ENCODE results near the gene HIVEP3. TPM values are rescaled to one million over a fixed set of nuclear protein-coding genes. Genes with fewer than 3 reads are reported as not detected.

HIVEP3 gene
- total RNA-seq, 2 experiments from 2014 or later: 19.4 to 21.3 TPM

DNA sequence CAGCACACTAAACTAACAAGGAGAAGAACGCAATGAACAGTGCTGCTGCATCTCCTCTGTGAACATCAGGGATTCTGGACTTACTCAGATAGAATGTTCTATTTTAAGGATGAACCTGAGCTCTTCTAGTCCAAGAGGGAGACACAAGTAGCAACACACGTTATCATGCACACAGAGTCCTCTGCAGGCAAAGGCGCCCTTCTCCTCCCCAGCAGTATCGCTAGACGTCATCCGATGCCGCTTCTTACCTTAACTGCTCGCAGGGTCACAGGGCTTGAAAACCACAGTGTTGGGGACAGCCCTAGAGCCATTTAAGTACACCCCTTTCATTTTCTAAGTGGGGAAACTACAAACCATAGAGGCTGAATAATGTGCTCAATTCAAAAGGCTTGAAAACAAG, 74.5 kb downstream of the HIVEP3 start:
- Mint-ChIP-seq H3K36me3 (peaks cover 5% of the 10 kb centered on the region), H3K4me1 (peaks cover 30% of the 10 kb centered on the region), H3K9me3 (no peaks in the 10 kb centered on the region), H3K27me3 (no peaks in the 10 kb centered on the region), H3K4me3 (no peak overlapping the region), H3K27ac (no peak overlapping the region)
- DNase-seq: no peak

- Mint-ChIP-seq H3K36me3 (peaks cover 2% of the 10 kb centered on the region), H3K4me1 (peaks cover 24% of the 10 kb centered on the region), H3K4me3 (no peak overlapping the region), H3K9me3 (no peaks in the 10 kb centered on the region), H3K27ac (no peak overlapping the region), H3K27me3 (no peaks in the 10 kb centered on the region)
- no peak for DNase-seq
These were observed 75.5 kb downstream of the HIVEP3 start for GRCh38 chr1:41842993-41843755.

DNA sequence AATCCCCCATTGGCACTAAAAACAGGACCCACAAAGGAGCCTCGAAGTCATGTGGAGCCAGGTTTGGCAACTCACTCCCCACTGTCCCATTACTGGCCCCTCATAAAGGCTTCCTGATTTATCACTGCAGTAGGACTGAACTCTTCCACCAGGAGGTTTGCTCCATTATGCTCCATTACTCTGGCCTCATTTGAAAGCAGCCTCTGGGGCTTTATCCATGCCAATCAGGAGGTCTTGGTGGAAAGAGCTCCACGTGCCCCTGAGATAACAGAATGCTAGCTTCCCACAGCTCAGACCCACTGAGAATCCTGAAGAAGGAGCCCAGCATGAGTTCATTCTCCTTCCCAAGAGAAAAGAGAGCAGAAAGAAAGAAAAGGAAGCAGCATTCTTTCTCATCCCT, 76.4 kb downstream of the HIVEP3 start:
- peaks cover under 1% of the 10 kb centered on the region for H3K36me3 Mint-ChIP-seq
- H3K9me3 Mint-ChIP-seq: no peaks in the 10 kb centered on the region
- no peak overlapping the region for H3K27ac Mint-ChIP-seq
- no peaks in the 10 kb centered on the region for H3K27me3 Mint-ChIP-seq
- DNase-seq: no peak
- no peak overlapping the region for H3K4me3 Mint-ChIP-seq
- H3K4me1 Mint-ChIP-seq: peaks cover 24% of the 10 kb centered on the region

DNA sequence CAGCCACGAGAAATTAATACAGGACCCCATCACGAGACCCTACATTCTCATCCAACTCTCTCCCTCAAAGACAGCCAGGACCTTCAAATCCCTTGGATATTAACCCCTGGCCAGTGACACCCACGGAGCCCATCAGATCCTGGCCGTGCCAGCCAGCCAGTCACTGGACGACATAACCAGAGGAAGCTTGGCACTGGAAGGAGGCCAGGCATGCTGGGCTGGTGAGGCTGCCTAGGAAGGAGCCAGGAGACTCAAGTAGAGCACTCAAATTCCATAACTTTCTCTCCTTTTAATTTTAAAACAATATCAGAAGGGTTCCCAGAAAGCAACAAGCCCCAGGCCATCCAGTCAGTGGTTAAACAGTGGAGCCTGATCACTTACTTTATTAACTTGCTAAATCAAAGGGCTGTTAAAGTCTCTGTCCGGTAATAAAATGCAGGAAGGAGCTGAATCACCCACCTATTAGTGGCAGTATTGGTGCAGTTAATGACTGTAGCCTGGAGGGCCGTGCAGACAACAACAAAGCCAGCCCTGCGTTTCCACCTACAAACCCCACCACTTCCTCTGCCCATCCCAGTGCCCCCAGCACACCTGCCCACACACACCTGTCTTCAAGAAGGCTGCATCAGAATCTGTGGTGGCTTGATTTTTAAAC, 78.0 kb downstream of the HIVEP3 start:
- Mint-ChIP-seq H3K9me3 (no peaks in the 10 kb centered on the region), H3K36me3 (no peaks in the 10 kb centered on the region), H3K4me1 (peaks cover 12% of the 10 kb centered on the region), H3K27ac (no peak overlapping the region), H3K4me3 (no peak overlapping the region), H3K27me3 (no peaks in the 10 kb centered on the region)
- DNase-seq: no peak

DNA sequence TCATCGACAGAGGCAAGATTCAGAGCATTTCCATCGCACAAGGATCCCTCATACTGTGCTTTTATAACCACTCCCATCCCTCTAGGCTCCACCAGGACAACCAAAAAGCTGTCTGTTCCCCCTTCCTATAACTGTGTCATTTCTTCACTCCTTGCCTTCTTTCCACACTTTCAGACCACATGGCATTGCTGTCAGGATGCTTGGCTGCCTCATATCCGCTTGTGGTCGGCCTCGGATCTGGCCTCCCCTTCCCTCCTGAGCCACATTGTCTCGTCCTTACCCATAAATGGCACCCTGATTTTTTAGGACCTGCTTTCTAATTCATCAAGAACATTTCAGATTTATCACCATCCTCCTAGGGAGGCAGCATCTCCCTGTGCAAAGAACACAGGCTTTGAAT, 80.5 kb downstream of the HIVEP3 start:
- Mint-ChIP-seq H3K9me3 (no peaks in the 10 kb centered on the region), H3K4me3 (no peak overlapping the region), H3K36me3 (no peaks in the 10 kb centered on the region), H3K4me1 (peaks cover 7% of the 10 kb centered on the region), H3K27ac (no peak overlapping the region), H3K27me3 (no peaks in the 10 kb centered on the region)
- no peak for DNase-seq

- H3K36me3 Mint-ChIP-seq: no peaks in the 10 kb centered on the region
- no peaks in the 10 kb centered on the region for H3K9me3 Mint-ChIP-seq
- H3K4me1 Mint-ChIP-seq: peaks cover 7% of the 10 kb centered on the region
- DNase-seq: no peak
- H3K27me3 Mint-ChIP-seq: no peaks in the 10 kb centered on the region
- no peak overlapping the region for H3K4me3 Mint-ChIP-seq
- no peak overlapping the region for H3K27ac Mint-ChIP-seq
These were observed 81.0 kb downstream of the HIVEP3 start for GRCh38 chr1:41837691-41838090.

DNA sequence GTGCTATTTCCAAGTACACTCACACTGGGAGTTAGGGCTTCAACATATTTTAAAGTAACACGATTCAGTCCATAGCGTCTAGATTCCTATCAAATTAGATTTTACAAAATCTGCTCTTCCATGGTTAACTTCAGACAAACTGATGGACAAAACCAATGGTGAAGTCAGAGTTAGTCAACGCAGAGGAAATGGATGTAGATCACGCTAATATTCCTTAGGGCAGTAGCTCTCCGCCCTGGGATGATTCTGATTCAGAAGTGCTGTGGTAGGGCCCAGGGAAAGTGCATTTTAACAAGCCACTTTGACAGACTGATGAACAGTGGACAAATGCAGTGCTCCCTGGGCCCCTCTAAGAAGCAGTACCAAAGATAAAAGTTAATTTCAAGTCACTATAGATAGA, 83.2 kb downstream of the HIVEP3 start:
- Mint-ChIP-seq H3K36me3 (no peaks in the 10 kb centered on the region), H3K27ac (no peak overlapping the region), H3K4me1 (peaks cover 3% of the 10 kb centered on the region), H3K27me3 (no peaks in the 10 kb centered on the region), H3K9me3 (no peaks in the 10 kb centered on the region), H3K4me3 (no peak overlapping the region)
- no peak for DNase-seq

DNA sequence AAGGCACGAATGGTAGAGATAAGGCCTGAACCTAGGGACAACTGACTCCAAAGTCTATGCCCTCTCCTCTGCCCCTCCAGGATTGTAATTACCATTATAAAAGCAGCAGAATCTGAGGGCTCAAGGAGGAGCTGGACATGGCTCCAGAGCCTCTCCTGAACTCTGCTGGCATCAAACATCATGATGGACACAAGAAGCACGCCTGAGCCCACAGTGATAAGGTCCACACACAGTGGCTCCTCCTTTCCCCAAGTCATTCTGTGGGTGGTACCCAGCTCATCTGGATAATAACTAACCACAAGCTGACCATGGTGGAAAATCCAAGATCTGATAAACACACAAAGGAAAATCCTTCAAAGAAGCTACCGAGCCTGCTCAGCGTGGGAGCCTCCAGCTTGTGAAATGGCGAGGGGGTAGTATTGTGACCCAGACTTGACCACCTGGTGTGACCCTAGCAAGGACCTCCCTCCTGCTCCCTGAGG, 85.2 kb downstream of the HIVEP3 start:
- no peak for DNase-seq
- Mint-ChIP-seq H3K36me3 (no peaks in the 10 kb centered on the region), H3K4me3 (no peak overlapping the region), H3K27me3 (no peaks in the 10 kb centered on the region), H3K4me1 (no peaks in the 10 kb centered on the region), H3K27ac (no peak overlapping the region), H3K9me3 (no peaks in the 10 kb centered on the region)

DNA sequence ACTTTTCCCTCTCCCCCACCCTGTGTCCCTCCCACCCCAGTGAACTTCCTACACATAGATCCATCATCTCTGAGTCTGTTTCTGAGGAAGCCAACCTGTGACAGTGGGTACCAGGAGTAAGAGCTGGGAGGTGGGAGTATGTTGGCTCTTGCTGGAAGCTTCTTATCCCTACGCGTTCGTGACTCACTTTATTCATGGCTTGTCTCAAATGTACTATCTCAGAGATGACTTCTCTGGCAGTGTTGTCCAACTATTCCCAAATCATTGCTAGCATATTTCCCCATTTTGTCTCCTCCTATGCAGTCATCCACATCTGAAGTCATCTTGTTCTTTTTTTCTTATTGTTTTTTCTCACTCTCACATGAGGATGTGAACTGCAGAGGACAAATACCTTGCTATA, 88.0 kb downstream of the HIVEP3 start:
- H3K4me3 Mint-ChIP-seq: no peak overlapping the region
- no peaks in the 10 kb centered on the region for H3K36me3 Mint-ChIP-seq

GRCh38 chr1:41827991-41828570, 90.6 kb downstream of the HIVEP3 start:
- H3K4me3 Mint-ChIP-seq: no peak overlapping the region
- H3K9me3 Mint-ChIP-seq: no peaks in the 10 kb centered on the region
- H3K4me1 Mint-ChIP-seq: no peaks in the 10 kb centered on the region
- H3K27me3 Mint-ChIP-seq: no peaks in the 10 kb centered on the region
- no peak for DNase-seq
- H3K27ac Mint-ChIP-seq: no peak overlapping the region
- H3K36me3 Mint-ChIP-seq: no peaks in the 10 kb centered on the region

More for the DNA sequence above, 88.0 kb downstream of the HIVEP3 start:
- no peak for DNase-seq
- Mint-ChIP-seq H3K4me1 (no peaks in the 10 kb centered on the region), H3K9me3 (no peaks in the 10 kb centered on the region), H3K27me3 (no peaks in the 10 kb centered on the region), H3K27ac (no peak overlapping the region)

GRCh38 chr1:41823471-41823870, 95.3 kb downstream of the HIVEP3 start:
- no peaks in the 10 kb centered on the region for H3K36me3 Mint-ChIP-seq
- DNase-seq: no peak
- H3K9me3 Mint-ChIP-seq: no peaks in the 10 kb centered on the region
- no peaks in the 10 kb centered on the region for H3K27me3 Mint-ChIP-seq
- no peak overlapping the region for H3K4me3 Mint-ChIP-seq
- H3K4me1 Mint-ChIP-seq: peaks cover 19% of the 10 kb centered on the region
- no peak overlapping the region for H3K27ac Mint-ChIP-seq

DNA sequence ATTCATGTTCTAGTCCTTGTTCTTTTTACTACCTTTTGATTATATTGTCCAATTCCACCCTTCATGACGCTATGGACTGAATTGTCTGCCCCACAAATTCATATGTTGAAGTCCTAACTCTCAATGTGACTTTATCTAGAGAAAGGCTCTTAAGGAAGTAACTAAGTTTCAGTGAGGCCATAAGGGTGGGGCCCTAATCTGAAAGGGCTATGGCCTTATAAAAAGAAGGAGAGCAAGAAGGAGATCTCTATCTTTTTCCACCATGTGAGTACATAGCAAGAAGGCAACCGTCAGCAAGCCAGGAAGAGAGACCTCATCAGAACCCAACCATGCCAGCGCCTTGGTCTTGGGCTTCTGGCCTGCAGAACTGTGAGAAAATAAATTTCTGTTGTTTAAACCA, 95.9 kb downstream of the HIVEP3 start:
- Mint-ChIP-seq H3K9me3 (no peaks in the 10 kb centered on the region), H3K36me3 (no peaks in the 10 kb centered on the region), H3K4me1 (peaks cover 20% of the 10 kb centered on the region), H3K4me3 (no peak overlapping the region), H3K27ac (no peak overlapping the region), H3K27me3 (no peaks in the 10 kb centered on the region)
- DNase-seq: no peak

DNA sequence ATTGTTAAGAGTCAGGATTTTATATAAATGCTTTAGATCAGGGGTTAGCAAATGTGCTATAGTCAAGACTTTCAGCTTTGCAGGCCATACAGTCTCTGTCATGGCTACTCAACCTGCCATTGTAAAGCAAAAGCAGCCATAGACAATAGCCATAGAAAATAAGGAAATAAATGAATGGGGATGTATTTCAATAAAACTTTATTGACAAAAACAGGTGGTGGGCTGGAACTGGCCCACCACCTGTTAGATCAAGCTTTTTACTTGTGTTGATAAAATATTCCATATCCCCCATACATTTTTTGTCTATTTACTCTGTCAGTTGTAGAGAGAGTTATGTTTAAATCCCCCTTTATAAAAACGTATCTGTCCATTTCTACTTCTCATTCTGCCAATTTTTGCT, 98.9 kb downstream of the HIVEP3 start:
- H3K27me3 Mint-ChIP-seq: no peaks in the 10 kb centered on the region
- no peak for DNase-seq
- no peaks in the 10 kb centered on the region for H3K9me3 Mint-ChIP-seq
- H3K36me3 Mint-ChIP-seq: no peaks in the 10 kb centered on the region
- H3K27ac Mint-ChIP-seq: no peak overlapping the region
- peaks cover 20% of the 10 kb centered on the region for H3K4me1 Mint-ChIP-seq
- H3K4me3 Mint-ChIP-seq: no peak overlapping the region

DNA sequence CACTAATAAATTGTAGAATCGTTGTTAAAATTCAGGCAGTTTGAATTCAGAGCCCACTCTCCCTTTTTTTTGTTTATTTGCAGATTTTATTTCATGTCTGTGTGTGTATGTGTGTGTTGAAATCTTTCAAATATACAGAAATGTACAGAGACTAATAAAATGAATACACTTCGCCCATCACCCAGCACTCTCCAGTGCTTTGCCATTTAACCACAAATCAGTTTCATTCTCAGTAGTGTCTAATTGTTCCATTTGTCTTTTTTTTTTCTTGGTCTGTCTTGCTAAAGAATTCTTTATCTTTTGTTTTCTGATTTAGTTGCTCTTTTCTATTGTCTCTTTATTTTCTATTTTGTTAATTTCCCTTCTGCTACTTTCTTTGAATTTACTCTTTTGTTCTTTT, 99.7 kb downstream of the HIVEP3 start:
- DNase-seq: no peak
- peaks cover 20% of the 10 kb centered on the region for H3K4me1 Mint-ChIP-seq

GRCh38 chr1:41816061-41816460, 102.7 kb downstream of the HIVEP3 start:
- Mint-ChIP-seq H3K4me1 (peaks cover 23% of the 10 kb centered on the region), H3K36me3 (no peaks in the 10 kb centered on the region), H3K27me3 (no peaks in the 10 kb centered on the region), H3K9me3 (no peaks in the 10 kb centered on the region), H3K4me3 (no peak overlapping the region), H3K27ac (no peak overlapping the region)
- DNase-seq: no peak

More for the DNA sequence above, 99.7 kb downstream of the HIVEP3 start:
- Mint-ChIP-seq H3K36me3 (no peaks in the 10 kb centered on the region), H3K27me3 (no peaks in the 10 kb centered on the region), H3K4me3 (no peak overlapping the region), H3K27ac (no peak overlapping the region), H3K9me3 (no peaks in the 10 kb centered on the region)
